Neural progenitor cell (in vitro differentiated cells): ENCODE data around the gene DAAM2. TPM values are rescaled to one million over a fixed set of nuclear protein-coding genes. Genes with fewer than 3 reads are reported as not detected.
A peak's percentile ranks its signal among the peaks of the same experiment; 100 is the strongest.

Experiments
- DNase-seq: peaks from one replicate; pipeline ENCODE4 v3.0.0-alpha.2; 2016; ENCODE audit warnings: low spot score
- H2AFZ ChIP-seq: fragments of 200-600 bp; sonication (generic); replicated peaks from 2 replicates; pipeline ENCODE4 v1.6.1; 2016; ENCODE audit warnings: antibody characterized with exemption
- H3F3A ChIP-seq: fragments of 200-600 bp; sonication (generic); 2 replicates; pipeline ENCODE4 v1.6.1; 2016; ENCODE audit warnings: antibody characterized with exemption, low read depth
- H3K27ac ChIP-seq: fragments of 200-600 bp; sonication (generic); 2 replicates; pipeline ENCODE4 v1.5.1; 2016; ENCODE audit warnings: mild to moderate bottlenecking
- H3K27me3 ChIP-seq: fragments of 200-600 bp; sonication (generic); 2 replicates; pipeline ENCODE4 v1.6.1; 2016; ENCODE audit warnings: mild to moderate bottlenecking, moderate library complexity
- H3K36me3 ChIP-seq: fragments of 200-600 bp; sonication (generic); 2 replicates; pipeline ENCODE4 v1.5.1; 2016
- H3K4me1 ChIP-seq: fragments of 200-600 bp; sonication (generic); 2 replicates; pipeline ENCODE4 v1.6.1; 2016; ENCODE audit warnings: mixed run types
- H3K4me2 ChIP-seq: fragments of 200-600 bp; sonication (generic); 2 replicates; pipeline ENCODE4 v1.6.1; 2016
- H3K4me3 ChIP-seq: fragments of 200-600 bp; sonication (generic); 2 replicates; pipeline ENCODE4 v1.5.1; 2016
- H3K79me2 ChIP-seq: fragments of 200-600 bp; sonication (generic); 2 replicates; pipeline ENCODE4 v1.6.1; 2016; ENCODE audit warnings: low read depth
- H3K9ac ChIP-seq: fragments of 200-600 bp; sonication (generic); 2 replicates; pipeline ENCODE4 v1.6.1; 2016
- H3K9me3 ChIP-seq: fragments of 200-600 bp; sonication (generic); 2 replicates; pipeline ENCODE4 v1.5.1; 2016; ENCODE audit warnings: low read depth
- H4K20me1 ChIP-seq: fragments of 200-600 bp; sonication (generic); 2 replicates; pipeline ENCODE4 v1.6.1; 2016; ENCODE audit warnings: low read depth
- H3K27ac Mint-ChIP-seq: 3 replicates; pipeline ENCODE4 v1.8.0; 2021; ENCODE audit warnings: mixed read lengths
- H3K27me3 Mint-ChIP-seq: 2 replicates; pipeline ENCODE4 v1.8.0; 2022; ENCODE audit warnings: low read depth, mild to moderate bottlenecking, inconsistent platforms, moderate library complexity, mixed read lengths; ENCODE audit not compliant: insufficient read depth
- H3K36me3 Mint-ChIP-seq: 3 replicates; pipeline ENCODE4 v1.8.0; 2021; ENCODE audit warnings: mixed read lengths
- H3K4me1 Mint-ChIP-seq: 3 replicates; pipeline ENCODE4 v1.8.0; 2021; ENCODE audit warnings: mixed read lengths
- H3K4me3 Mint-ChIP-seq: 3 replicates; pipeline ENCODE4 v1.8.0; 2021; ENCODE audit warnings: mild to moderate bottlenecking, moderate library complexity, mixed read lengths
- H3K9me3 Mint-ChIP-seq: 3 replicates; pipeline ENCODE4 v1.8.0; 2020; ENCODE audit warnings: mixed read lengths
- EZH2 ChIP-seq: fragments of 200-600 bp; sonication (generic); IDR thresholded peaks from 2 replicates; pipeline ENCODE4 v1.6.1; 2017; ENCODE audit warnings: antibody characterized with exemption, mild to moderate bottlenecking, moderate library complexity
- EZH2phosphoT487 ChIP-seq: fragments of 200-600 bp; sonication (generic); IDR thresholded peaks from 2 replicates; pipeline ENCODE4 v1.6.1; 2017; ENCODE audit warnings: antibody characterized with exemption
- total RNA-seq: library from RNA; depleted of rRNA; stranded (reverse); fragments of >200 nt; gene quantifications from 2 replicates; pipeline ENCODE4 v1.2.3, GENCODE V29; 2015; ENCODE audit warnings: low replicate concordance
- TF ChIP-seq, protein P1 (sequence below): fragments of 200-600 bp; sonication (generic); IDR thresholded peaks from 2 replicates; pipeline ENCODE4 v1.5.1; 2017; ENCODE audit warnings: antibody characterized with exemption, mild to moderate bottlenecking

DAAM2 gene
- total RNA-seq, 1 donor from 2014 or later: 2.1 TPM

DNA sequence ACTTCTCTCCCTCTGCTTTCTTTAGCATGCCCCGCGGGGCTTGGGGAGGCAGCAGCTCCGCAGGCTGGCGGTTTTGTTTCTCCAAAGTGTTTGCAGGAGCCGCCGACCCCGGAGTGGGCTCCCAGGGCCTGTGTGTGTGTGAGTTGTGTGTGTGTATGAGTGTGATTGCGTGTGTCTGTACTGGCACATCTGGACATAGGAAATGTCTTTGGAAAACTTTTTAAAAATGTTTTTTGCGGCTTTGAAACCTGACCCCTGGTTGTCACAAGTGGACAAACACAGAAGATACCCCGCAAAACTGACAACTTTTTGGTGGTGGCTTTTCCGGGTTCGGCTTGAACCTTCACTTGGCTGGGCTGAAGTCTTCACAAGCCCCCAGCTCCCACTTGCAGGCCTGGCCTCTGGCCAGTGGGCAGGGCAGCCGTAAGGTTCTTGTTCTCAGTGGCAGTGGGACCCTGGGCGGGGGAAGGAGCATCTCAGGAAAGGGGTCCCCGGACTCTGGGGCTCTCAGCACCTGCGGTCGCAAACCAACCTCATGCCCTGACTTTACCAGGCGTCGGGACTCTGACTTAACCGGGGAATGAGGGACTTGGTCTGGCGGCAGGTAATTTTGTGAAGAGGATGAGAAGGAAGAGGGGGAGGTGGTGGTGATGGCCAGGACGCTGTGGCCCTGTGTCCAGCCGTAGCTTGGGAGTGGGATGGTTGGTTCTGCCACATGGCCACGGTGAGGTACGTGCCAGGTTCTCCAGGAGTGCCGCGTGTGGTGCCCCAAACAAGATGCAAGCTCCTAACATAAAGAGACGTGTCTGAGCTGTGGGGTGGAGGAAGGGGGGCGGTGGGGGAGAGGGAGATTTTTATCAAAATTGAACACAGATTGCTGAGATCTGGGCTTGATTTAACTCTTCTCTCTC lies 619 bp downstream of the DAAM2 start:
- no peaks in the 10 kb centered on the region for H3K9me3 Mint-ChIP-seq
- DNase-seq: no peak
- Histone ChIP-seq H3K79me2 (no peaks in the 10 kb centered on the region), H3K9ac (no peak overlapping the region), H3K4me1 (peaks cover 10% of the 10 kb centered on the region), H3K36me3 (no peaks in the 10 kb centered on the region), H3K9me3 (no peaks in the 10 kb centered on the region), H3F3A (peaks cover 6% of the 10 kb centered on the region), H3K27me3 (peaks cover 25% of the 10 kb centered on the region), H3K4me2 (peak overlapping the region; percentile 88), H3K4me3 (peak overlapping the region; percentile 62), H3K27ac (no peak overlapping the region), H2AFZ (peak overlapping the region; percentile 91), H4K20me1 (no peaks in the 10 kb centered on the region)
- H3K27me3 Mint-ChIP-seq: peaks cover 15% of the 10 kb centered on the region
- no peak overlapping the region for H3K27ac Mint-ChIP-seq
- TF ChIP-seq, protein P1, sequence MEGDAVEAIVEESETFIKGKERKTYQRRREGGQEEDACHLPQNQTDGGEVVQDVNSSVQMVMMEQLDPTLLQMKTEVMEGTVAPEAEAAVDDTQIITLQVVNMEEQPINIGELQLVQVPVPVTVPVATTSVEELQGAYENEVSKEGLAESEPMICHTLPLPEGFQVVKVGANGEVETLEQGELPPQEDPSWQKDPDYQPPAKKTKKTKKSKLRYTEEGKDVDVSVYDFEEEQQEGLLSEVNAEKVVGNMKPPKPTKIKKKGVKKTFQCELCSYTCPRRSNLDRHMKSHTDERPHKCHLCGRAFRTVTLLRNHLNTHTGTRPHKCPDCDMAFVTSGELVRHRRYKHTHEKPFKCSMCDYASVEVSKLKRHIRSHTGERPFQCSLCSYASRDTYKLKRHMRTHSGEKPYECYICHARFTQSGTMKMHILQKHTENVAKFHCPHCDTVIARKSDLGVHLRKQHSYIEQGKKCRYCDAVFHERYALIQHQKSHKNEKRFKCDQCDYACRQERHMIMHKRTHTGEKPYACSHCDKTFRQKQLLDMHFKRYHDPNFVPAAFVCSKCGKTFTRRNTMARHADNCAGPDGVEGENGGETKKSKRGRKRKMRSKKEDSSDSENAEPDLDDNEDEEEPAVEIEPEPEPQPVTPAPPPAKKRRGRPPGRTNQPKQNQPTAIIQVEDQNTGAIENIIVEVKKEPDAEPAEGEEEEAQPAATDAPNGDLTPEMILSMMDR: no peak
- TF ChIP-seq EZH2 (peak; percentile 41), EZH2phosphoT487 (no peak)
- peak overlapping the region; percentile 83 for H3K4me3 Mint-ChIP-seq
- no peaks in the 10 kb centered on the region for H3K36me3 Mint-ChIP-seq
- peaks cover 13% of the 10 kb centered on the region for H3K4me1 Mint-ChIP-seq

DNA sequence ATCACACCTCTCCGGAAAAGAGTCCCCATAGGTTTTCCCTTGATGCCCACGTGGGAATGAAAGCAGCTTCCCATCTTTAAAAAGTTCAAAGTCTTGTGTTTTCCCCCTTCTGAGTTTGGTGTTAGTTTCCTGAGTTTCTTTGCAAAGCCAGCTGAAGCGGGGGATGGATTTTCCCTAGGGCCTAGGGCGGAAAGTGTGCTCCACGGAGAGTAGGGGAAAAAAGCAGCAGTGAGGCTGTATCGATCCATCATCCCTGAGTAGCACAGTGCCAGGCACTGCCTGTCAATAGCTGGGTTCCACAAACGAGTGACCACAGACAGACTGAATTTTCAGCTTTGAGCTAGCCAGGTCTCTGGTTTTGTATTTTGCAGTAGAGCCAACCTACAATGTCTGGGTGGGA lies 1.3 kb downstream of the DAAM2 start:
- Mint-ChIP-seq H3K27me3 (peaks cover 15% of the 10 kb centered on the region), H3K4me3 (peak overlapping the region; percentile 83), H3K36me3 (no peaks in the 10 kb centered on the region), H3K4me1 (peaks cover 13% of the 10 kb centered on the region), H3K9me3 (no peaks in the 10 kb centered on the region), H3K27ac (no peak overlapping the region)
- no peaks in the 10 kb centered on the region for H3K79me2 ChIP-seq
- TF ChIP-seq, protein P1: no peak
- TF ChIP-seq EZH2phosphoT487 (no peak), EZH2 (no peak)
- no peaks in the 10 kb centered on the region for H4K20me1 ChIP-seq
- H3K4me2 ChIP-seq: peak overlapping the region; percentile 88
- H3K4me1 ChIP-seq: peaks cover 10% of the 10 kb centered on the region
- no peaks in the 10 kb centered on the region for H3K36me3 ChIP-seq
- no peak for DNase-seq
- H3K4me3 ChIP-seq: no peak overlapping the region
- H3K27me3 ChIP-seq: peaks cover 25% of the 10 kb centered on the region
- no peaks in the 10 kb centered on the region for H3K9me3 ChIP-seq
- no peak overlapping the region for H3K27ac ChIP-seq
- peaks cover 6% of the 10 kb centered on the region for H3F3A ChIP-seq
- no peak overlapping the region for H2AFZ ChIP-seq
- no peak overlapping the region for H3K9ac ChIP-seq

DNA sequence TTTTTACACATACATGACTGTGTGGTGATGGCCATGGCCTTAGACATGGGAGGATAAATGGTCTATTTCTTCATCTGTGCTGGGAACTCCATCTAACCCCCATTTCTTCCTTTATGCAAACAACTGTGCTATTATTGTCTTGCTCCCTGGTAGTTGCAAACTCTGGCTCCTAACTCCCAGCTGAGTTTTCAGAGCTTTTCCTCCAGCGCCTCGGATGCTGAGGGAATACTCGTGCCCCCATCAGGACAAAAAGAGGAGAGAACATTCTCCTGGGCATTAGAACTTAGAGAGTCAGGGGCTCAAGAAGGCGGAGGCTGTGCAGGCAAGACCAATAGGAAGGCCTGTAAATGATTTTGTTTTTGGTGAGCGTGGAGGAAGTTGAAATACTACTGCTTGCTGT lies 2.1 kb downstream of the DAAM2 start:
- peaks cover 25% of the 10 kb centered on the region for H3K27me3 ChIP-seq
- Mint-ChIP-seq H3K4me3 (no peak overlapping the region), H3K9me3 (no peaks in the 10 kb centered on the region), H3K4me1 (peaks cover 13% of the 10 kb centered on the region), H3K27ac (no peak overlapping the region), H3K36me3 (no peaks in the 10 kb centered on the region), H3K27me3 (peaks cover 15% of the 10 kb centered on the region)
- no peak overlapping the region for H3K27ac ChIP-seq
- no peak overlapping the region for H3K4me3 ChIP-seq
- no peaks in the 10 kb centered on the region for H3K36me3 ChIP-seq
- H2AFZ ChIP-seq: no peak overlapping the region
- H3K9ac ChIP-seq: no peak overlapping the region
- TF ChIP-seq, protein P1: peak; percentile 11
- TF ChIP-seq EZH2phosphoT487: no peak
- no peak for DNase-seq
- H3K4me1 ChIP-seq: peaks cover 10% of the 10 kb centered on the region
- peaks cover 6% of the 10 kb centered on the region for H3F3A ChIP-seq
- no peak overlapping the region for H3K4me2 ChIP-seq
- no peaks in the 10 kb centered on the region for H3K9me3 ChIP-seq
- no peaks in the 10 kb centered on the region for H3K79me2 ChIP-seq
- no peaks in the 10 kb centered on the region for H4K20me1 ChIP-seq
